Smooth muscle cell of the brain vasculature (primary cell): ENCODE results near the gene INSC.

Experiments used
- DNase-seq: peaks from one replicate; pipeline ENCODE4 v3.0.0-alpha.2; 2012; ENCODE audit warnings: low read depth, low spot score

Gene INSC

DNA sequence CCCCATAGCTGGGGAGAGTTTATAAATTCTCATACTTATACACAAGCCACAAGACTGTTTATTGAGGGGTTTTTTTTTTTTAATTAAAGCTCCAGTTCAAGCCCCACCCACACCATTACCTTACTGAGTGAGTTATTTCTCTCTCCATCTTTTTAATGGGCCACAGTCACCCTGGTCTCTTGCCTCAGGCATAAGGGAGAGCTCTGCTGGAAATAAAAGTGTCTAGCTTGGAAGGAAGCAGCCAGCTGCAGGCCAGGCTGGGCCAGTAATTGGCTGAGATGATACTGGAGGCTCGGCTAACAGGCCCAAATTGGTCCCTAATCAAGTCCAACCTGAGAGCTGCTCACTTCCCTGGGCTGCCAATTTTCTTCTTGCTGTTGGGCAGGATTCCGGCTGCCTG, 174.1 kb downstream of the INSC start:
- no peak for DNase-seq

DNA sequence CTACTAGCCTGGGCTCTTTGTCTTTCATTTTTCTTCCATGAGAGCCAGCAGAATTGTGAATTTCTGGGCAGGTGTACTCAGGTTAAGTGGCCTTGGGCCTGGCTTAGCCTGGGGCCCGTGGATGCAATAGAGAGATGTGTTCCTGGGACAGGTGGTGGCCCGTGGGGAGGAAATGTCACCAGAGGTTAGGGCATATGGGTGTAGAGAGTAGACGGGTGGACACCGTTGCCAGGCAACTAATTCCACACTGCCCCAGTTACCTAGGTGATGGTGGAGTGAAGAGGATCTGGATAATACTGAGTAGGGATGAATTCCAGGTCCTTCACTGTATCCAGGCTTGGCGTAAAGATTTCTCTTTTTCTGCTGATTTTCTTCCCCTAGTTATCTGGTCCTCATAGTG, 175.0 kb downstream of the INSC start:
- no peak for DNase-seq

DNA sequence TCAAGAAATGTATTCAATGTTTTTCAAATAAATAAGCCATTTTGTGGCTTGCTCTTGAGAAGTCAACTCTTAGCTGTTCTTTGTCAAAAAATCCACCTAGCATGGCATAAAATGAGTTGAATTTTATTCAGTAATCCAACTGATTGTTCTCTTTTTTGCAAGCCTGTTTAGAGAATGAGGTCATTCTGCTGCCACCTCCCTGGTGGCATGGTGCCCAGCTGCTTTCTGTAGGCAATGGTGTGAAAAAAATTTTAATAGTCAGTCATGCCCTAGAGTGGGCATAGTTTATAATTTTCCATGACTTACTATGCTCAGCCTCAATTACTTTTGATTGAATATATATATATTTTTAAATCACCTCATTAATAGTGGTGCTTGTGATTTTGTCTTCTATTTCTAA, 177.2 kb downstream of the INSC start:
- no peak for DNase-seq

DNA sequence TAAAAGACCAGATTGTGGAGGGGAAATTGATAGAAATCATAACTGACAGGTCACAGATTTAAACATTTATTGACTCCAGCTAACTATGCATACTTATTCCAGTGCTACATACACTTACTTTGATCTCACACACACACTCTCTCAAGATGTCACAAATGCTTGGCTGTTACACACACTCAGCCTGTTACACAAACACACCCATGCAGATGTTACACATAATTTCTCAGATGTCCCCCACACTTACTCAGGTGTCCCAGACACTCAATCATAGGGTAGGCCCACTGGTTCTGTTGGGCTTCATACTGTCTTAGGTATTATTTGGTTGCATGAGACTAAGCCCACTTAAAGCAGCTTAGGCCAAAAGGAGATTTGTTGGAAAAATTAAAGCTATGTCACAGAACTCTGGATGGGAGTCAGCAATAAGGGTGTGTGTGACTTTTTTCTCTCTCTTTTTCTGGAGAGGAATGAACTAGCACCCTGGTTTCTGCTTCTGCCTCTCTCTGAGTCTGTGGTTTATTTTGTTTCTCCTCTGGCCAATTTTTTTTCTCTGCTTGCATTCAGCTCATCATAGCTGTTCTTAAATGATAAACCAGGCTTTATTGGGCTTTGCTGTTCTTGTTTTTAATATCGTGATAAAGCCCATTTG, 179.4 kb downstream of the INSC start:
- no peak for DNase-seq

DNA sequence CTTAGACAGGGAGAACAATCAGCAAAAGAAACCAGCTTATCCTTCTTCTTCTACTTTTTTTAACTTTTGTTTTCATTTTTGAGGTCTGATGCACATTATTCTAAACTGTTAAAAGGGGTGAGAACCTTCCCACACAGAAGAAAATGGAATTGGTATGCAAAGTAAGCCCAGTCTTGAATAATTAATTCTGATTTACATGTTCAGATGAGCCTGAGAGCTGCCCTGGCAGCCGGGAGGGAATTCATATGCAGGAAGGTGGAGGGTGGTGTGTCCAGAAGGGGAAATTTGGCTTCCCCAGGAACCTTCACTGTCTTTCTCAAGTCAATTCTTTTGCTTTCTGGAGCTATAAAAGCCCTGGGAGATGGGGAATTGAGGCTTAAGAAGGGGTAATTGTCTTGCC, 181.0 kb downstream of the INSC start:
- no peak for DNase-seq
